OCI-LY1 (cell line): Measurements from ENCODE around the gene DGKB.

Experiments
- EZH2 ChIP-seq: fragments of 200-600 bp; sonication (generic), shearing (Covaris generic); IDR thresholded peaks from 2 replicates; pipeline ENCODE4 v1.8.0; 2017; ENCODE audit warnings: borderline replicate concordance, mixed run types, mild to moderate bottlenecking, antibody characterized with exemption, low read length, moderate library complexity, mixed read lengths
- TF ChIP-seq, protein P1 (sequence below): fragments of 200-600 bp; sonication (generic), shearing (Covaris generic); IDR thresholded peaks from 2 replicates; pipeline ENCODE4 v1.5.1; 2017; ENCODE audit warnings: mild to moderate bottlenecking, antibody characterized with exemption, low read length, moderate library complexity, mixed read lengths

DNA sequence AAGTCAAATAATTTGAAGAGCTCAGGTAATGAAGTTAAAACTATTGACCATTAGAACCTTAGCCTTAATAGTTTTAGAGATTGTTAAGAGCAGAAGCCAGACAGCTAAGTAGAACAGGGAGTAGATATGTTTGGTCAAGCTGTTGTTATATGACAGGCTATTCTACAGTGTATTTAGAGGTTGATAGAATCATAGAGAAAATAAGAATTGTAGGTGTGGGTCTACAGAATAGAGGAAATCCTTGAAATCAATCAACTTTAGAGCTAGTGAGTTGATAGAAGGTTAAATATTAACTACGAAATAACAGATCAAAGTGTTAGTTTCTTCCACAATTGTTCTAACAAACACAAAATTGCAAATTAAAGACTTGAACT lies 80.1 kb downstream of the DGKB start:
- TF ChIP-seq, protein P1, sequence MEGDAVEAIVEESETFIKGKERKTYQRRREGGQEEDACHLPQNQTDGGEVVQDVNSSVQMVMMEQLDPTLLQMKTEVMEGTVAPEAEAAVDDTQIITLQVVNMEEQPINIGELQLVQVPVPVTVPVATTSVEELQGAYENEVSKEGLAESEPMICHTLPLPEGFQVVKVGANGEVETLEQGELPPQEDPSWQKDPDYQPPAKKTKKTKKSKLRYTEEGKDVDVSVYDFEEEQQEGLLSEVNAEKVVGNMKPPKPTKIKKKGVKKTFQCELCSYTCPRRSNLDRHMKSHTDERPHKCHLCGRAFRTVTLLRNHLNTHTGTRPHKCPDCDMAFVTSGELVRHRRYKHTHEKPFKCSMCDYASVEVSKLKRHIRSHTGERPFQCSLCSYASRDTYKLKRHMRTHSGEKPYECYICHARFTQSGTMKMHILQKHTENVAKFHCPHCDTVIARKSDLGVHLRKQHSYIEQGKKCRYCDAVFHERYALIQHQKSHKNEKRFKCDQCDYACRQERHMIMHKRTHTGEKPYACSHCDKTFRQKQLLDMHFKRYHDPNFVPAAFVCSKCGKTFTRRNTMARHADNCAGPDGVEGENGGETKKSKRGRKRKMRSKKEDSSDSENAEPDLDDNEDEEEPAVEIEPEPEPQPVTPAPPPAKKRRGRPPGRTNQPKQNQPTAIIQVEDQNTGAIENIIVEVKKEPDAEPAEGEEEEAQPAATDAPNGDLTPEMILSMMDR = no peak
- TF ChIP-seq EZH2 = no peak
